SK-N-SH (cell line): Measurements from ENCODE around the gene PSMB2.

ENCODE experiments used
- FOXJ3 ChIP-seq: sonication (generic); formaldehyde crosslinking; IDR thresholded peaks from 2 replicates; pipeline ENCODE4 v1.5.1; 2020; ENCODE audit warnings: mild to moderate bottlenecking, missing genetic modification reagents
- MEF2A ChIP-seq: IDR thresholded peaks from 2 replicates; pipeline ENCODE4 v1.4.0; 2012; ENCODE audit warnings: low read depth, borderline replicate concordance
- NRF1 ChIP-seq: IDR thresholded peaks from 2 replicates; pipeline ENCODE4 v1.6.1; 2012; ENCODE audit warnings: low read depth, mild to moderate bottlenecking, low read length
- RAD21 ChIP-seq: IDR thresholded peaks from 2 replicates; pipeline ENCODE4 v1.6.1; 2012; ENCODE audit warnings: mild to moderate bottlenecking, low read length
- RXRA ChIP-seq: IDR thresholded peaks from 2 replicates; pipeline ENCODE4 v1.4.0; 2012; ENCODE audit warnings: low read depth, mild to moderate bottlenecking, borderline replicate concordance
- SIN3A ChIP-seq: IDR thresholded peaks from 2 replicates; pipeline ENCODE4 v1.6.1; 2012; ENCODE audit warnings: low read depth, mild to moderate bottlenecking, low read length, moderate library complexity, borderline replicate concordance
- TAF1 ChIP-seq: IDR thresholded peaks from 2 replicates; pipeline ENCODE4 v1.6.1; 2012; ENCODE audit warnings: low read depth, mild to moderate bottlenecking, low read length, moderate library complexity, borderline replicate concordance
- TF ChIP-seq, protein P1 (sequence below): fragments of 200-600 bp; sonication (generic); IDR thresholded peaks from 2 replicates; pipeline ENCODE4 v1.6.1; 2017; ENCODE audit warnings: antibody characterized with exemption, mild to moderate bottlenecking, moderate library complexity
- TF ChIP-seq, protein P2 (sequence below): IDR thresholded peaks from 2 replicates; pipeline ENCODE4 v1.6.1; 2012; ENCODE audit warnings: mild to moderate bottlenecking, low read depth, low read length, moderate library complexity

DNA sequence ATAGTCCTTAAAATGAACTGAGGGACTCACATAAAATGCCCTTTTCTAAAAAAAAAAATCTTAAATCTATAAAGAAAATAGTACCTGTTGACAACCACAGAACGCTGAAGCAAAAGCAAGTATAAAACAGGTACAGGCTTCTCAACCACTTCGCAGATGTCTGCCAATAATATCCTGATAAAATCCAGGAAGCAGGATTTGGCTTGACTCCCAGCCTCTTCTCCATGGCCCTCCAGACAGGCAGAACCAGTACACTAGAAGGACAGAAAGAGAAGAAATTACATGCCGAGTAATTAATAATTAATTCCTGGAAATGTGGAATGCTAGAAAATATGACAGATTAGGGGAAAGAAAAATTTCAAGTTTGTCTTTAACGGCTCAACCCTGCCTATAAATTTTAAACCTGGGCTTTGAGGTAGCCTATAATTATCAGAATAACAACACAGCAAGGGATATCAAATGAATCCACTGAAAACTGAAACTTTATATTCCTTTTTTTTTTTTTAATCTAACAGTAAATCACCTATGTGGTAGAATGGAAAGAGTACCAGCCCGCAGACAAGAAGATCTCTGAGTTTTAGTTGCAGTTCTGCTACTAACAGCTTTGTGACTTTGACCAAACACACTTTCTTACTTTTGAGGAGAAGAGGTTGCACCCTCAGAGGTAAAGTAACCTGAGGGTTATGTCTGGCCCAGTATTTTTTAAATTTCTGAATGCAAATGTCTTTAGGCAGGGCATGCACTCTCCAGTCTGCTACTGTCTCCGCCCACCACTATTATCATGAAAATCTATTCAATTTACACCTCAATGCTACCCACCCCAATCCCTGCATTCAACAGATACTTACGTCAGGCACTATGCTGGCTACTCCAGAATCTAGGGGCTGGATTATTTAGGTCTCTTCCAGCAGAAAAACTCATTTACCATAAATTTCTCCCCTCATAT, 86.8 kb downstream of the PSMB2 start:
- TF ChIP-seq RAD21, result no peak
- no peak for TF ChIP-seq SIN3A
- TF ChIP-seq RXRA, result no peak
- TF ChIP-seq, protein P1, sequence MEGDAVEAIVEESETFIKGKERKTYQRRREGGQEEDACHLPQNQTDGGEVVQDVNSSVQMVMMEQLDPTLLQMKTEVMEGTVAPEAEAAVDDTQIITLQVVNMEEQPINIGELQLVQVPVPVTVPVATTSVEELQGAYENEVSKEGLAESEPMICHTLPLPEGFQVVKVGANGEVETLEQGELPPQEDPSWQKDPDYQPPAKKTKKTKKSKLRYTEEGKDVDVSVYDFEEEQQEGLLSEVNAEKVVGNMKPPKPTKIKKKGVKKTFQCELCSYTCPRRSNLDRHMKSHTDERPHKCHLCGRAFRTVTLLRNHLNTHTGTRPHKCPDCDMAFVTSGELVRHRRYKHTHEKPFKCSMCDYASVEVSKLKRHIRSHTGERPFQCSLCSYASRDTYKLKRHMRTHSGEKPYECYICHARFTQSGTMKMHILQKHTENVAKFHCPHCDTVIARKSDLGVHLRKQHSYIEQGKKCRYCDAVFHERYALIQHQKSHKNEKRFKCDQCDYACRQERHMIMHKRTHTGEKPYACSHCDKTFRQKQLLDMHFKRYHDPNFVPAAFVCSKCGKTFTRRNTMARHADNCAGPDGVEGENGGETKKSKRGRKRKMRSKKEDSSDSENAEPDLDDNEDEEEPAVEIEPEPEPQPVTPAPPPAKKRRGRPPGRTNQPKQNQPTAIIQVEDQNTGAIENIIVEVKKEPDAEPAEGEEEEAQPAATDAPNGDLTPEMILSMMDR, result no peak
- no peak for TF ChIP-seq TAF1
- TF ChIP-seq MEF2A, result no peak
- TF ChIP-seq, protein P2, sequence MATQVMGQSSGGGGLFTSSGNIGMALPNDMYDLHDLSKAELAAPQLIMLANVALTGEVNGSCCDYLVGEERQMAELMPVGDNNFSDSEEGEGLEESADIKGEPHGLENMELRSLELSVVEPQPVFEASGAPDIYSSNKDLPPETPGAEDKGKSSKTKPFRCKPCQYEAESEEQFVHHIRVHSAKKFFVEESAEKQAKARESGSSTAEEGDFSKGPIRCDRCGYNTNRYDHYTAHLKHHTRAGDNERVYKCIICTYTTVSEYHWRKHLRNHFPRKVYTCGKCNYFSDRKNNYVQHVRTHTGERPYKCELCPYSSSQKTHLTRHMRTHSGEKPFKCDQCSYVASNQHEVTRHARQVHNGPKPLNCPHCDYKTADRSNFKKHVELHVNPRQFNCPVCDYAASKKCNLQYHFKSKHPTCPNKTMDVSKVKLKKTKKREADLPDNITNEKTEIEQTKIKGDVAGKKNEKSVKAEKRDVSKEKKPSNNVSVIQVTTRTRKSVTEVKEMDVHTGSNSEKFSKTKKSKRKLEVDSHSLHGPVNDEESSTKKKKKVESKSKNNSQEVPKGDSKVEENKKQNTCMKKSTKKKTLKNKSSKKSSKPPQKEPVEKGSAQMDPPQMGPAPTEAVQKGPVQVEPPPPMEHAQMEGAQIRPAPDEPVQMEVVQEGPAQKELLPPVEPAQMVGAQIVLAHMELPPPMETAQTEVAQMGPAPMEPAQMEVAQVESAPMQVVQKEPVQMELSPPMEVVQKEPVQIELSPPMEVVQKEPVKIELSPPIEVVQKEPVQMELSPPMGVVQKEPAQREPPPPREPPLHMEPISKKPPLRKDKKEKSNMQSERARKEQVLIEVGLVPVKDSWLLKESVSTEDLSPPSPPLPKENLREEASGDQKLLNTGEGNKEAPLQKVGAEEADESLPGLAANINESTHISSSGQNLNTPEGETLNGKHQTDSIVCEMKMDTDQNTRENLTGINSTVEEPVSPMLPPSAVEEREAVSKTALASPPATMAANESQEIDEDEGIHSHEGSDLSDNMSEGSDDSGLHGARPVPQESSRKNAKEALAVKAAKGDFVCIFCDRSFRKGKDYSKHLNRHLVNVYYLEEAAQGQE, result no peak
- no peak for TF ChIP-seq NRF1
- TF ChIP-seq FOXJ3 (CRISPR knock-in tag), result no peak
